ENCODE results near the gene CDKAL1. TPM values are rescaled to one million over a fixed set of nuclear protein-coding genes. Genes with fewer than 3 reads are reported as not detected.
"Not testable (repeated sequence)": the region's sequence is repeated elsewhere in the genome, so short reads cannot be mapped to it uniquely, and the experiment has no call there.

The CDKAL1 gene
- total and polyA plus RNA-seq, 2 donors, result 5.8 to 44.1 TPM

DNA sequence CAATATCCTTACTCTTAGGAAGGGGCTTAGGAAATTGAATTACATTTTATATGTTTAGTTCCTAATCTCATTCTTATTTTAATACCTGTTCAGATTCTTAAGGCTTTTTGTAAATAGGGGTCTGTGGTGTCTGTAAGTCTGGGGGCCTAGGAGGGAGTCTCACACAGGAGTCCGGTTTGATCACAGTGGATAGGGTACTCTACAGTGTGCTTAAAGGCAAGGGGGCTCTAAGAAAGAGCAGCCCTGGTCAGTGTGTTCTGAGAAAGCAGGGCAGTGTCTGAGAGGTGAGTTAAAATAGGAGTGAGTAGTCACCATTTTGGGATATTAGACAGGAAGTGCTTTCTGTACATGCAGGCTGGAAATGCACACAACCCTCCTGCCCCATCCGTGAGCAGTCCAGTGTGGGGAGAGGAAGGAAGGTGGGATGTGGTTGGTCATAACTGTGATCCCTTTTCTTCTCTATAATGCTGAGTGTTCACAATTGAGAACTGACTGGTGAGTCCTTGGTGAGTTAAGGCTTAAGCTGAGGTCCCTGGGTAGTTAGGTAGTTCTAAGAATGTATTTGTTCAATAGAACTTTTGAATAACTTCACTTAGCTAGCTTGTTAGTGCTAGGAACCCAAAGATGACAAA lies 50.0 kb downstream of the CDKAL1 start:
- H3K36me3 ChIP-seq (ENCODE audit: insufficient read depth), result no peaks in the 10 kb centered on the region
- WGBS, result 89% methylated on average over 2 of the region's 2 CpGs

DNA sequence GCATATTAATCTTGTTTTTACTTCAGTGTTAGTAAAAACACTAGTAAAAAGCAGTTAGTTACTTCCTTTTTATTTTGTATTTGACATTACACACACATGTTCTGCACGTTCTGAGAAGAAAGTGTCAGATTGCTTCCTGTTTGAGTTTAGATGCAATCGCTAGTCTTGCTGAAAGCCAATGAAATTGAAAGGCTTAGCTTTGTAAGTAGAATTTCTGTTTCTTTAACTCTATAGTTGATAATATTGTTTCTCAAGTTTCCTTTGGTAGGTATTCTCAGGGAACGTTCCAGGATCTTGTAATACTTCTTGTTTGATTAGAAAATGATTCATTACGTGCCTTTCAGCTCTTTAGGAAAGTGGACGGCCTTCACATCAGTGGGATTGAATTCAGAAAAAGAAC lies 55.0 kb downstream of the CDKAL1 start:
- WGBS, result 49% methylated on average over 5 of the region's 5 CpGs
- no peak for DNase-seq (ENCODE audit: extremely low spot score)
- Histone ChIP-seq H3K4me1 (ENCODE audit: insufficient read depth) (no peaks in the 10 kb centered on the region), H3K36me3 (ENCODE audit: insufficient read depth) (no peaks in the 10 kb centered on the region), H3K27ac (ENCODE audit: low read depth) (no peak overlapping the region), H3K4me3 (ENCODE audit: low read depth, low read length) (no peak overlapping the region)

More for the DNA sequence above, 50.0 kb downstream of the CDKAL1 start:
- H3K4me3 ChIP-seq (ENCODE audit: low read depth, low read length), result no peak overlapping the region
- H3K4me1 ChIP-seq (ENCODE audit: insufficient read depth), result no peaks in the 10 kb centered on the region
- no peak overlapping the region for H3K27ac ChIP-seq (ENCODE audit: low read depth)
- DNase-seq (ENCODE audit: extremely low spot score), result no peak

DNA sequence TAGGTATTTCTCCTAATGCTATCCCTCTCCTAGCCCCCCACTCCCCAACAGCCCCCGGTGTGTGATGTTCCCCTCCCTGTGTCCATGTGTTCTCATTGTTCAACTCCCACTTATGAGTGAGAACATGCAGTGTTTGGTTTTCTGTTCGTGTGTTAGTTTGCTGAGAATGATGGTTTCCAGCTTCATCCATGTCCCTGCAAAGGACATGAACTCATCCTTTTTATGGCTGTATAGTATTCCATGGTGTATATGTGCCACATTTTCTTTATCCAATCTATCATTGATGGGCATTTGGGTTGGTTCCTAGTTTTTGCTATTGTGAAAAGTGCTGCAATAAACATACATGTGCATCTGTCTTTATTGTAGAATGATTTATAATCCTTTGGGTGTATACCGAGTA lies 56.2 kb downstream of the CDKAL1 start:
- H3K4me3 ChIP-seq (ENCODE audit: low read depth, low read length); H3K4me1 ChIP-seq (ENCODE audit: insufficient read depth); H3K27ac ChIP-seq (ENCODE audit: low read depth); DNase-seq (ENCODE audit: extremely low spot score); H3K36me3 ChIP-seq (ENCODE audit: insufficient read depth): not testable (repeated sequence)
- 97% methylated on average over 3 of the region's 3 CpGs for WGBS

GRCh38 chr6:20594299-20594853 lies 60.1 kb downstream of the CDKAL1 start:
- H3K36me3 ChIP-seq (ENCODE audit: insufficient read depth); DNase-seq (ENCODE audit: extremely low spot score); H3K4me3 ChIP-seq (ENCODE audit: low read depth, low read length); H3K4me1 ChIP-seq (ENCODE audit: insufficient read depth); H3K27ac ChIP-seq (ENCODE audit: low read depth): not testable (repeated sequence)
- 84% methylated on average over 7 of the region's 7 CpGs for WGBS

- no peak overlapping the region for H3K27ac ChIP-seq (ENCODE audit: low read depth)
- DNase-seq (ENCODE audit: extremely low spot score), result no peak
- no peaks in the 10 kb centered on the region for H3K4me1 ChIP-seq (ENCODE audit: insufficient read depth)
- no peak overlapping the region for H3K4me3 ChIP-seq (ENCODE audit: low read depth, low read length)
- 89% methylated on average over 3 of the region's 3 CpGs for WGBS
- no peaks in the 10 kb centered on the region for H3K36me3 ChIP-seq (ENCODE audit: insufficient read depth)
These were observed 65.2 kb downstream of the CDKAL1 start for GRCh38 chr6:20599302-20600051.

DNA sequence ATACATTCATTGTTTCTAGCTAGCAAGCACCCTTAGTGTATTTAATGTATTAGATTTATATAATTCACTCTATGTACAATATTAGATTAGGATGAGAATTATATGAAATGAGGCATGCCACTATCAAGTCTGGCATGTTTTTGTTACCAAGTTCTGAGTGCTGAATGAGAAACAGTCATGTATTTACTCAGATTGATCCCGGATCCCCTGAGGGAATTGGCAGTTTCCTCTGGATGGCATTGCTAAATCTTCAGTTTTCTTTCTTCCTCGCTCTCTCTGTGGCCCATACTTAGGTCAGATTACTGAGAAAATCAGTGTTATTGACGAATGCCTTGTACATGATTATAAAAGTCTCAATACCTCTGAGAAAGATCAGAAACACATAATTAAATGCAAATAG lies 66.6 kb downstream of the CDKAL1 start:
- WGBS, result 91% methylated on average over 3 of the region's 3 CpGs
- no peak for DNase-seq (ENCODE audit: extremely low spot score)
- H3K27ac ChIP-seq (ENCODE audit: low read depth), result no peak overlapping the region
- H3K4me3 ChIP-seq (ENCODE audit: low read depth, low read length), result no peak overlapping the region
- no peaks in the 10 kb centered on the region for H3K36me3 ChIP-seq (ENCODE audit: insufficient read depth)
- H3K4me1 ChIP-seq (ENCODE audit: insufficient read depth), result no peaks in the 10 kb centered on the region

- no peak for DNase-seq (ENCODE audit: extremely low spot score)
- H3K36me3 ChIP-seq (ENCODE audit: insufficient read depth), result no peaks in the 10 kb centered on the region
- no peaks in the 10 kb centered on the region for H3K4me1 ChIP-seq (ENCODE audit: insufficient read depth)
- no peak overlapping the region for H3K4me3 ChIP-seq (ENCODE audit: low read depth, low read length)
- no peak overlapping the region for H3K27ac ChIP-seq (ENCODE audit: low read depth)
These were observed 69.9 kb downstream of the CDKAL1 start for GRCh38 chr6:20604159-20604558.

GRCh38 chr6:20605061-20605460 lies 70.8 kb downstream of the CDKAL1 start:
- 85% methylated on average over 1 of the region's 1 CpG for WGBS
- Histone ChIP-seq H3K27ac (ENCODE audit: low read depth) (no peak overlapping the region), H3K4me3 (ENCODE audit: low read depth, low read length) (no peak overlapping the region), H3K36me3 (ENCODE audit: insufficient read depth) (no peaks in the 10 kb centered on the region), H3K4me1 (ENCODE audit: insufficient read depth) (no peaks in the 10 kb centered on the region)
- DNase-seq (ENCODE audit: extremely low spot score), result no peak

DNA sequence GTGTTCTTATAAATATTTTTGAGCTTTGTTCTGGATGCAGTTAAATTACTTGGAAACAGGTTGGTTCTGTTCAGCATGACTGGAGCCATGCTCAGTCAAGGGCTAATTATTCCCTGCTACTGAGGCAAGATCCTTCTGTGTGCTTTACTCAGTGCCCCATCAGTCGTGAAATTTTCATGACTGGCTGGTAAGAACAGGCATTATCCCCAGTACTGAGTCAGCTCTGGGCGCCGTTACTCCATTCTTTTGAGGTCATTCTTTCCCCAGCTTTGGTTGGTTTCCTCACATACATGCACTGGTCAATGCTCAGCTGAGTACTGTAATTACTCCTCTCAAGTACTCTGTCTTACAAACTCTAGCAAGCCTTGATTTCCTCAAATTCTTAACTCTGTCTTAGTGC lies 71.3 kb downstream of the CDKAL1 start:
- no peak overlapping the region for H3K27ac ChIP-seq (ENCODE audit: low read depth)
- no peak overlapping the region for H3K4me3 ChIP-seq (ENCODE audit: low read depth, low read length)
- no peak for DNase-seq (ENCODE audit: extremely low spot score)
- WGBS, result 81% methylated on average over 3 of the region's 3 CpGs
- no peaks in the 10 kb centered on the region for H3K4me1 ChIP-seq (ENCODE audit: insufficient read depth)
- H3K36me3 ChIP-seq (ENCODE audit: insufficient read depth), result no peaks in the 10 kb centered on the region

- Histone ChIP-seq H3K27ac (ENCODE audit: low read depth) (no peak overlapping the region), H3K4me1 (ENCODE audit: insufficient read depth) (no peaks in the 10 kb centered on the region), H3K36me3 (ENCODE audit: insufficient read depth) (no peaks in the 10 kb centered on the region), H3K4me3 (ENCODE audit: low read depth, low read length) (no peak overlapping the region)
- no peak for DNase-seq (ENCODE audit: extremely low spot score)
- WGBS, result 88% methylated on average over 1 of the region's 1 CpG
These were observed 72.6 kb downstream of the CDKAL1 start for GRCh38 chr6:20606831-20607230.

DNA sequence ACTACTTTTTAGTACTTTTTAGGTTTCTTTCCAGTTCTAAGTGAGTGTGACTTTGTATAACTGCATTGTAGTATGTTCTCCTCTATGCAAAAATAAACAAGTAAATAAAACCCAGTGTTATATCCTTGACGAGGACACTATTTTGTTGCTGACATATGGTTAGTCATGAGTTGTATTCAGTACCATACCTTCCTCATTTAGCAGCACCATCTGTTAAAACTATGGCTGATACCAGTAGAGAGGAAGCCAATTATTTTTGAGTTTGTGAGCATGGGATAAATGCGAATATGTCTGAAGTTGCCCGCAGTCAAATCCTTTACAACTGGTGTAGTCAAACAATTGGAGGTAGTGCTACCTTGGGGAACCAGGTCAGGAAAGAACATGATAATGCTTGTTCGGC lies 74.1 kb downstream of the CDKAL1 start:
- Histone ChIP-seq H3K4me1 (ENCODE audit: insufficient read depth) (no peaks in the 10 kb centered on the region), H3K36me3 (ENCODE audit: insufficient read depth) (no peaks in the 10 kb centered on the region), H3K27ac (ENCODE audit: low read depth) (no peak overlapping the region), H3K4me3 (ENCODE audit: low read depth, low read length) (no peak overlapping the region)
- 96% methylated on average over 4 of the region's 4 CpGs for WGBS
- no peak for DNase-seq (ENCODE audit: extremely low spot score)

DNA sequence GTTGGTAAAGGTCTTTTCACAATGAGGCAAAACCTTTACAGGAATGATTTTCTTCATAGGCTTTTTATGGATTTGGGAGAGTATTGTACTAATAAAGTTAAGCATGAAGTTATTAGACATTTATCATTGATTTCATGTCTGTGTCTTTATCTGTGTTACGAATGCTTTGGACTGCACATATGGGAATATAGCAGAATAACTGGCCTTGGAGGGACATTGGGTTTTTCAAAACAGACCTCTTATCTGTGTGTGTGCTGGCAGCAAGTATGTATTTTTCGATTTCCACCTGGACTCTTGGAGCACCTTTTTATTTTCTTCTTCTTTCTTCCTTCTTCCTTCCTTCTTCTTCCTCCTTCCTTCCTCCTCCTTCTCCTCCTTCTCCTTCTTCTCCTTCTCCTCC lies 74.6 kb downstream of the CDKAL1 start:
- no peak overlapping the region for H3K4me3 ChIP-seq (ENCODE audit: low read depth, low read length)
- 86% methylated on average over 2 of the region's 2 CpGs for WGBS
- DNase-seq (ENCODE audit: extremely low spot score), result no peak
- no peaks in the 10 kb centered on the region for H3K36me3 ChIP-seq (ENCODE audit: insufficient read depth)
- no peak overlapping the region for H3K27ac ChIP-seq (ENCODE audit: low read depth)
- H3K4me1 ChIP-seq (ENCODE audit: insufficient read depth), result no peaks in the 10 kb centered on the region

DNA sequence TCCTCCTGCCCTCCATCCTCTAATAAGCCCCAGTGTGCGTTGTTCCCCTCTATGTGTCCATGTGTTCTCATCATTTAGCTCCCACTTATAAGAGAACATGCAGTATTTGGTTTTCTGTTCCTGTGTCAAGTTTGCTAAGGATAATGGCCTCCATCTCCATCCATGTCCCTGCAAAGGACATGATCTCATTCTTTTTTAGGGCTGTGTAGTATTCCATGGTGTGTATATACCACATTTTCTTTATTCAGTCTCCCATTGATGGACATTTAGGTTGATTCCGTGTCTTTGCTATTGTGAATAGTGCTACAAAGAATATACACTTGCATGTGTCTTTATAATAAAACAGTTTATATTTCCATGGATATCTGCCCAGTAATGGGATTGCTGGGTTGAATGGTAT lies 75.7 kb downstream of the CDKAL1 start:
- not testable (repeated sequence) for H3K4me1 ChIP-seq (ENCODE audit: insufficient read depth); H3K27ac ChIP-seq (ENCODE audit: low read depth); H3K4me3 ChIP-seq (ENCODE audit: low read depth, low read length); DNase-seq (ENCODE audit: extremely low spot score); H3K36me3 ChIP-seq (ENCODE audit: insufficient read depth)
- 98% methylated on average over 2 of the region's 2 CpGs for WGBS

GRCh38 chr6:20610636-20611370 lies 76.5 kb downstream of the CDKAL1 start:
- Histone ChIP-seq H3K4me1 (ENCODE audit: insufficient read depth) (no peaks in the 10 kb centered on the region), H3K4me3 (ENCODE audit: low read depth, low read length) (no peak overlapping the region), H3K36me3 (ENCODE audit: insufficient read depth) (no peaks in the 10 kb centered on the region), H3K27ac (ENCODE audit: low read depth) (no peak overlapping the region)
- 95% methylated on average over 2 of the region's 2 CpGs for WGBS
- no peak for DNase-seq (ENCODE audit: extremely low spot score)
